ENCODE data around the gene SHC3. TPM values are rescaled to one million over a fixed set of nuclear protein-coding genes. Genes with fewer than 3 reads are reported as not detected.

SHC3 gene
- total RNA-seq, 1 donor from 2014 or later = 0.21 TPM

DNA sequence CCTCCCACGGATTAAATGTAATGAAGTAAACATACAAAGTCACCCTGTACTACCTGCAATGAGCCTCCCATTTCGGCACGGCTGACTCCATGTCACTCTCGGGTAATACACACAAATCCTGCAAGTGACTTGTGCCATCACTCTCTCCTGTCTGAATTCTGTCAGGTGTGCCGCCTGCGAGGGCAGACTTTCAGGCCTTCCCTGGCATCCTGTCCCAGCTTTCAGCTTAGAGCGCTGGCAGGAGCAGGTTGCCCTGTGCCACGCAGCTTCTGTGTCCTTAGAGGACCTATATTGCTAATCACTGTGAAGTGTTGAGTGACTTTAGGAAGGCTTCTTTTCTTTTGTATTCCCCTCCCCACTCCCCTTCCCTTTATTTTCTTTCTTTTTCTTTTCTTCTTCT lies 213.1 kb downstream of the SHC3 start:
- Mint-ChIP-seq H3K4me1 (ENCODE audit: unreplicated experiment) (no peaks in the 10 kb centered on the region), H3K27ac (ENCODE audit: unreplicated experiment) (no peak overlapping the region), H3K36me3 (ENCODE audit: unreplicated experiment) (no peaks in the 10 kb centered on the region), H3K4me3 (ENCODE audit: unreplicated experiment) (no peak overlapping the region), H3K9me3 (ENCODE audit: unreplicated experiment) (no peaks in the 10 kb centered on the region), H3K27me3 (ENCODE audit: unreplicated experiment) (peaks cover 63% of the 10 kb centered on the region)
- TF ChIP-seq, protein P1, sequence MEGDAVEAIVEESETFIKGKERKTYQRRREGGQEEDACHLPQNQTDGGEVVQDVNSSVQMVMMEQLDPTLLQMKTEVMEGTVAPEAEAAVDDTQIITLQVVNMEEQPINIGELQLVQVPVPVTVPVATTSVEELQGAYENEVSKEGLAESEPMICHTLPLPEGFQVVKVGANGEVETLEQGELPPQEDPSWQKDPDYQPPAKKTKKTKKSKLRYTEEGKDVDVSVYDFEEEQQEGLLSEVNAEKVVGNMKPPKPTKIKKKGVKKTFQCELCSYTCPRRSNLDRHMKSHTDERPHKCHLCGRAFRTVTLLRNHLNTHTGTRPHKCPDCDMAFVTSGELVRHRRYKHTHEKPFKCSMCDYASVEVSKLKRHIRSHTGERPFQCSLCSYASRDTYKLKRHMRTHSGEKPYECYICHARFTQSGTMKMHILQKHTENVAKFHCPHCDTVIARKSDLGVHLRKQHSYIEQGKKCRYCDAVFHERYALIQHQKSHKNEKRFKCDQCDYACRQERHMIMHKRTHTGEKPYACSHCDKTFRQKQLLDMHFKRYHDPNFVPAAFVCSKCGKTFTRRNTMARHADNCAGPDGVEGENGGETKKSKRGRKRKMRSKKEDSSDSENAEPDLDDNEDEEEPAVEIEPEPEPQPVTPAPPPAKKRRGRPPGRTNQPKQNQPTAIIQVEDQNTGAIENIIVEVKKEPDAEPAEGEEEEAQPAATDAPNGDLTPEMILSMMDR (IDR thresholded peaks at IDR 0.05) = no peak
- DNase-seq (ENCODE audit: extremely low spot score, unreplicated experiment) = peak; percentile 48

DNA sequence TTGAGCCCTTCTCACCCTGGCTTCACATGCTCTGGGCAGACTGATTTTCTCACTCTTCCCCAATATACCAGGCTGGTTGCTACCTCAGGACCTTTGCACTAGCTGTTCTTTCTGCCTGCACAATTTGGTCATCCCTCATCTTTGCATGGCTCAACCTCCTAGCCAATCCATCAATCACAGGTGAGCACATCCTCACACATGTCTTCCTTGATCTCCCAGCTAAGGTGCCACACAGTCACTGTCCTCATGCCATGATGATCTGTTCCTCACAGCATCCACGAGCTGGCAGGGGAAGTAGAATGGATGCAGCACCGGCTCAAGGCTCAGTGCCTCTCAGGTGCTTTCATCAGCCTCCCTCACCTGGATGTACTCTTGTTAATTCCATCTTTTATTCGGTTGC lies 218.0 kb downstream of the SHC3 start:
- no peak overlapping the region for H3K27ac Mint-ChIP-seq (ENCODE audit: unreplicated experiment)
- no peak for DNase-seq (ENCODE audit: extremely low spot score, unreplicated experiment)
- H3K4me3 Mint-ChIP-seq (ENCODE audit: unreplicated experiment) = no peak overlapping the region
- H3K27me3 Mint-ChIP-seq (ENCODE audit: unreplicated experiment) = peaks cover 53% of the 10 kb centered on the region
- H3K4me1 Mint-ChIP-seq (ENCODE audit: unreplicated experiment) = no peaks in the 10 kb centered on the region
- no peaks in the 10 kb centered on the region for H3K9me3 Mint-ChIP-seq (ENCODE audit: unreplicated experiment)
- TF ChIP-seq, protein P1 (IDR thresholded peaks at IDR 0.05) = no peak
- no peaks in the 10 kb centered on the region for H3K36me3 Mint-ChIP-seq (ENCODE audit: unreplicated experiment)

DNA sequence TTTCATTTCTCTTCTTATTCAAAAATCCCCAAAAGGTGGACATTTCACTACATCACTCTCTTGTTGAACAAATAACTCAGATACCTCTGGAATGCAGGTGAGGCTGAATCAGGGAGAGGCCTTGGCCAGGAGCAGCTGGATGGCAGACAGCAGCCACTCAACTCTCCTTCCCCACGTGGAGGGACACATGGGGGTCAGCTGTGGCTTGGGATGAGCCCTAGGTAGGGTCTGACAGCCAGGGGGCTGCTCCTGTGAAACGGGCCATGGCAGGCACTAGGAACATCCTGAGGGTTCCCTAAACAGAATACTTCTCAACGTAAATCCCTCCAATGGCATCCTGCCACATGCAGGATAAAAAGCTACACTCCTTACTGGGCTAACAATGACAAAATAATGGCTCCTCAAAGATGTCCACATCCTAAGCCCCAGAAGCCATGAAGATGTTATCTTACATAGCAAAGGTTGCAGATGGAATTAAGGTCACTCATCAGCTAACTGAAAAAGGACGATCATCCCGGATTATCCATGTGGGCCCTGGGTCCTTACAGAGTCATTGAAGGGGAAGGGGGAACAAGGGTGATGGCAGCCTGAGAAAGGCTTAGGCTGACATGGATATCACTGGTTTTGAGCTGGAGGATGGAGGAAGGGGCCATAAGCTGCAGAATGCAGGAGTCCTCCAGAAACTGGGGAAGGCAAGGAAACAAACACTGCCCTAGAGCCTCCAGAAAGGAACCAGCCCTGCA lies 218.7 kb downstream of the SHC3 start:
- H3K9me3 Mint-ChIP-seq (ENCODE audit: unreplicated experiment) = no peaks in the 10 kb centered on the region
- peak; percentile 59 for DNase-seq (ENCODE audit: extremely low spot score, unreplicated experiment)
- no peaks in the 10 kb centered on the region for H3K4me1 Mint-ChIP-seq (ENCODE audit: unreplicated experiment)
- no peak overlapping the region for H3K27ac Mint-ChIP-seq (ENCODE audit: unreplicated experiment)
- no peaks in the 10 kb centered on the region for H3K36me3 Mint-ChIP-seq (ENCODE audit: unreplicated experiment)
- TF ChIP-seq, protein P1 (IDR thresholded peaks at IDR 0.05) = no peak
- H3K27me3 Mint-ChIP-seq (ENCODE audit: unreplicated experiment) = peaks cover 49% of the 10 kb centered on the region
- H3K4me3 Mint-ChIP-seq (ENCODE audit: unreplicated experiment) = no peak overlapping the region

DNA sequence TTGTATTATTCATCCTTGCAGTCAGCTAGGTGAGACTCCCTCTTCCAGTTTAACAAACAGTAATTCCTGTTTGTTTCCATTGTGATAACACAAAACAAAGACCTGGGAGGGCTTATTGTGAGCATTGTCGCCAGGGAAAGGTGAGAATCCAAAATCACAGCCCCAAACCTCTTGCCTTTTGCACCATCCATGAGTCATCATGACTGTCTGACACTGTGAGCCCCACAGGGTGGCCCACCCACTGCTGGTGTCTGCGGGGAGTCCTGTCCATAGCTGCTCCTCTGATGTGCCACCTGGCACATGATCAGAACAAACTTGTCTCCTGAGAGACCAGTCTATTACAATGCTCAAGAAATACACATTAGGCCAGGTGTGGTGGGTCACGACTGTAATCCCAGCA lies 221.1 kb downstream of the SHC3 start:
- no peak overlapping the region for H3K27ac Mint-ChIP-seq (ENCODE audit: unreplicated experiment)

More for the DNA sequence above, 221.1 kb downstream of the SHC3 start:
- Mint-ChIP-seq H3K4me1 (ENCODE audit: unreplicated experiment) (peaks cover 12% of the 10 kb centered on the region), H3K9me3 (ENCODE audit: unreplicated experiment) (no peaks in the 10 kb centered on the region), H3K27me3 (ENCODE audit: unreplicated experiment) (peaks cover 34% of the 10 kb centered on the region), H3K4me3 (ENCODE audit: unreplicated experiment) (no peak overlapping the region), H3K36me3 (ENCODE audit: unreplicated experiment) (no peaks in the 10 kb centered on the region)
- DNase-seq (ENCODE audit: extremely low spot score, unreplicated experiment) = no peak
- TF ChIP-seq, protein P1 (IDR thresholded peaks at IDR 0.05) = no peak

Other genes starting within 250 kb of the SHC3 start
- gene S1PR3, start 187.3 kb downstream of the SHC3 start, total RNA-seq = 1.6 and 2.1 TPM in 2 replicates
- gene CKS2, start 132.4 kb upstream of the SHC3 start, total RNA-seq = 23.7 and 29.2 TPM in 2 replicates
- gene SECISBP2, start 139.7 kb upstream of the SHC3 start, total RNA-seq = 30.6 and 31.5 TPM in 2 replicates

Data from osteocyte (in vitro differentiated cells).